Sigmoid colon (tissue), 4 donors: ENCODE measurements around the gene DNAJC15.

ENCODE experiments used
- CTCF ChIP-seq, 4 experiments: fragments of 450-650 bp in 3 of 4; fragments of 200-600 bp in 1 of 4; IDR thresholded peaks; one replicate each; pipeline ENCODE4 v1.5.1; 2016 to 2019; ENCODE audit warnings: antibody characterized with exemption in 4 of 4, mild to moderate bottlenecking in 3 of 4, moderate library complexity in 2 of 4
- POLR2A ChIP-seq, 2 donors: fragments of 450-650 bp; IDR thresholded peaks; one replicate each; pipeline ENCODE4 v1.6.1; 2016; ENCODE audit warnings: antibody characterized with exemption in 2 of 2, mild to moderate bottlenecking in 2 of 2, moderate library complexity in 2 of 2
- POLR2AphosphoS5 ChIP-seq, 4 donors: sonication (generic); formaldehyde crosslinking; IDR thresholded peaks; one replicate each; pipeline ENCODE4 v1.6.1; 2017; ENCODE audit warnings: antibody characterized with exemption in 4 of 4

- TF ChIP-seq CTCF (IDR thresholded peaks at IDR 0.05): no peak
- no peak for TF ChIP-seq POLR2AphosphoS5 (IDR thresholded peaks at IDR 0.05)
- TF ChIP-seq POLR2A (IDR thresholded peaks at IDR 0.05): no peak
Observed at GRCh38 chr13:43150369-43151207, 127.2 kb downstream of the DNAJC15 start.
